GM12864 (cell line): ENCODE measurements around the gene PPP1R36.
"Not testable (repeated sequence)": the region's sequence is repeated elsewhere in the genome, so short reads cannot be mapped to it uniquely, and the experiment has no call there.

ENCODE experiments used
- DNase-seq: peaks from one replicate; pipeline ENCODE4 v3.0.0-alpha.2; 2011; ENCODE audit warnings: low read depth
- H3K4me3 ChIP-seq: 2 replicates; pipeline ENCODE4 v1.5.1; 2011; ENCODE audit warnings: mild to moderate bottlenecking, low read depth, low read length, control low read depth
- TF ChIP-seq, protein P1 (sequence below): IDR thresholded peaks from 2 replicates; pipeline ENCODE4 v1.5.1; 2011; ENCODE audit warnings: low read depth, mild to moderate bottlenecking, moderate library complexity, low read length, control low read depth, inconsistent platforms; ENCODE audit errors: missing control alignments

The PPP1R36 gene

DNA sequence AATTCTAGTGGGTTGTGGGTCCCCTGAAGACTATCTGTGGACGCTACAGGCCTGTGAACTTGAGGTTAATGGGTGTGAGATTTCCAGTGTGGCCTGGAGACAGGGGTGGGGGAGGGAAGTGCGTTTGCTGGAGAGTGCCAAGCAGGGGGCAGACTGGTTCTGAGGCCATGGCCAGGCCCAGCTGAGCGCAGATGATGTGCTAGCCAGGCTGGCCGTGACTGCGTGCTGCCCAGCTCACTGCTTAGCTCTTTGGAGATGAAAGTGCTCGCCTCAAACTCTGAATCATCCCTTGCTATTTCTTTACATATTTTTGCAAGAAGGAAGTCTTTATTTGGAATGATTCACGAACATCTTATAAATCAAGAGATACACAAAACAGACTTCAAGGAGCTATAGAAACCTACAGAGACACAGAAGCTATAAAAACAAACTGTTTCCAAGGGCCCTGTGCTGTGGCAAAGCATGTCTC is 79.2 kb downstream of the PPP1R36 start:
- TF ChIP-seq, protein P1, sequence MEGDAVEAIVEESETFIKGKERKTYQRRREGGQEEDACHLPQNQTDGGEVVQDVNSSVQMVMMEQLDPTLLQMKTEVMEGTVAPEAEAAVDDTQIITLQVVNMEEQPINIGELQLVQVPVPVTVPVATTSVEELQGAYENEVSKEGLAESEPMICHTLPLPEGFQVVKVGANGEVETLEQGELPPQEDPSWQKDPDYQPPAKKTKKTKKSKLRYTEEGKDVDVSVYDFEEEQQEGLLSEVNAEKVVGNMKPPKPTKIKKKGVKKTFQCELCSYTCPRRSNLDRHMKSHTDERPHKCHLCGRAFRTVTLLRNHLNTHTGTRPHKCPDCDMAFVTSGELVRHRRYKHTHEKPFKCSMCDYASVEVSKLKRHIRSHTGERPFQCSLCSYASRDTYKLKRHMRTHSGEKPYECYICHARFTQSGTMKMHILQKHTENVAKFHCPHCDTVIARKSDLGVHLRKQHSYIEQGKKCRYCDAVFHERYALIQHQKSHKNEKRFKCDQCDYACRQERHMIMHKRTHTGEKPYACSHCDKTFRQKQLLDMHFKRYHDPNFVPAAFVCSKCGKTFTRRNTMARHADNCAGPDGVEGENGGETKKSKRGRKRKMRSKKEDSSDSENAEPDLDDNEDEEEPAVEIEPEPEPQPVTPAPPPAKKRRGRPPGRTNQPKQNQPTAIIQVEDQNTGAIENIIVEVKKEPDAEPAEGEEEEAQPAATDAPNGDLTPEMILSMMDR = no peak
- DNase-seq = no peak
- no peak overlapping the region for H3K4me3 ChIP-seq

DNA sequence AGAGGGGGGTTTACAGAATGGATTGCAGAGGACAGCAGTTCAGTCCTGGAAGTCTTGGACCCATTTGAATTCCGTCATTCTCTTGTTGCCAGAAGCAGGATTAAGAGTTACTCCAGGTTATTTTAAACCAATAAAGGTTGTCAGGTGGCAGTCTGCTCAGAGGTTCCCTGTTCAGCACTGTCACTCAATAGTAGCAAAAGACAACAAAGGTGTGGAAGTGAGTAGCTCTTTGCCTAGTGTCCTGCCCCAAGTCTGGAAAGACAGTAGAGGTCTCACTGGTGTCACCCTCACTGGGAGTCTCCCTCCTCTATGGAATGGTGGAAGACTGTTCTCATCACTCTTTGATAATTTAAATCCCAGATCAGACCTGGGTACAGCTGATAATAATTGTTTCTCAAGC is 81.0 kb downstream of the PPP1R36 start:
- TF ChIP-seq, protein P1 = no peak
- H3K4me3 ChIP-seq = no peak overlapping the region
- DNase-seq = no peak

DNA sequence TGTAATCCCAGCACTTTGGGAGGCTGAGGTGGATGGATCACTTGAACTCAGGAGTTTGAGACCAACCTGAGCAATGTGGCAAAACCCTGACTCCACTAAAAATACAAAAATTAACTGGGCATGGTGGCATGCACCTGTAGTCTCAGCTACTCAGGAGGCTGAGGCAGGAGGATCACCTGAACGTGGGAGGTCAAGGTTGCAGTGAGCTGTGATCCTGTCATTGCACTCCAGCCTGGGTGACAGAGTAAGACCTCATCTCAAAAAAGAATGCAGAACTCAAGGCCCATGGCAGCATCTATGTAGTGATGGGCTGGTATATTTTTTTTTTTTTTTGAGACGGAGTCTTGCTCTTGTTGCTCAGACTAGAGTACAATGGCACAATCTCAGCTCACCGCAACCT is 81.5 kb downstream of the PPP1R36 start:
- DNase-seq, H3K4me3 ChIP-seq: not testable (repeated sequence)

DNA sequence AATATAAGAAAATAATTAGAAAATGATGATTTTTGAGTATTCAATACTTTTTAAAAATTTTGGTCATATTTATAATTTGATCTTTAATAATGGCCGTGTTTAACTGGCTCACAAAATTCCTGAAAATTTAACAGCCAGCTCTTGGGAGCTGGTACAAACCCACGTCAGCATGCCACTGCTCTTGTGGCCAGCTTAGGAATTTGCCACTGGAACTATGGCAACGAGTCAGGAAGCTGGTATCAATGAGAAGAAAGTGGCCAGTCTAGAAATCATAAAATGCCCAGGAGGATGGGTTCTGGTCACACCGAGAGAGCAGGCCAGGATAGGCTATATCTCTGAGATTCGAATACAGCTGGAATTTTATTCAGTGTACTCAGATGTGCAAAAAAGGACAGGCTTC is 82.3 kb downstream of the PPP1R36 start:
- no peak overlapping the region for H3K4me3 ChIP-seq
- TF ChIP-seq, protein P1 = no peak
- no peak for DNase-seq

DNA sequence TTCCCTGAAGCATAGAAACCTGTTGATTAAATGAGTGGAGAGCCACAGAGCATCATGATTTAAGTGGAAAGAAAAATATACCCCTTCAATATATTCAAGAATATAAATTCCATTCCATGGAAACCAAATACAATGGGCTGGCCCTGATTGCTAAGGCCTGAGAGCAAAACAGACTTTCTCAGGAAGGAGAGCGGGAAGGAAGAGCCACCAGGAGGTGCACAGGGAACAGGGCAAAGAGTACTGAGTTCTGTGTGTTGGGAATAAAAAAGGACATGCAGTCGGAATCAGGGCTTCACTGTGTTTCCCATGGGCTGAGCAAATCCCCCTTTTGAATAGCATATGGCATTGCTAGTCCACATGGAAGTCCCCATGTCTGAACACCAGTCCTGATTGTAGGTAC is 84.8 kb downstream of the PPP1R36 start:
- DNase-seq = no peak
- H3K4me3 ChIP-seq = no peak overlapping the region
- TF ChIP-seq, protein P1 = no peak

DNA sequence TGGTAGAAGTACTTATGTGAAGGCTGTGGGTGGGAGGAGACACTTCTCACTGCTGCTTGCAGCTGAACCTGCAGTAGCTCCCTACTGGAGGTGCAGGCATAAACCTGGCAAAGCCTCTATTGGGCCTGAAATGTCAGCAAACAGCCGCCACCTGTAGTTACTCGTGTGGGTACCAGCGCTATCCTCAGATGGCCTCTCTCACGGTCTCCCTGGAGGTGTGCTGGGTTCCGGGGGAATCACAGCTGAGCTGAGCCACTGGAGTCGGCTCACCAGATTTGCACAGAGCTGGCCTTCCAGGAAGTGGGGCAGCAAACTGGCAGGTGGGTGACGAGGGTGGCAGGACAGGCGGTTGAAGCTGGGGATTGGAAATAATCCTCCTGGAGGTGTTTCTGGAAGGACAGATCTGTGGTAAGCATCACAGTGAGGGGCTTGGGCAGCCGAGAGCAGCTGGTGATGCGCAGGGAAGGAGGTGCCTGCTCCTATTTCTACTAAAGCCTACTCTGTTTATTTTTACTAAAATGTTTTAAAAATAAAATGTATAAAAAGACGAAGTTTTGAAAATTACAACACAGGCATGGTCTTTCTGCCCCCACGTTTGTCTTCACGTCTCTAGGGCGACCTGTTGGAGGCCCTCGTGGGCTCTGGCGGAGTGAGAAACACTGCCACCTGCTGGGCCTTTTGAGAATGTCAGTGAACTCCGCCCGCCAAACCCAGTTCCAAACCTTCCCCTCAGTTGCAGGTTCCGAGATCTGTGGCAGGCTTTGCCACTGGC is 86.6 kb downstream of the PPP1R36 start:
- H3K4me3 ChIP-seq = no peak overlapping the region
- TF ChIP-seq, protein P1 = peak; percentile 81
- no peak for DNase-seq

DNA sequence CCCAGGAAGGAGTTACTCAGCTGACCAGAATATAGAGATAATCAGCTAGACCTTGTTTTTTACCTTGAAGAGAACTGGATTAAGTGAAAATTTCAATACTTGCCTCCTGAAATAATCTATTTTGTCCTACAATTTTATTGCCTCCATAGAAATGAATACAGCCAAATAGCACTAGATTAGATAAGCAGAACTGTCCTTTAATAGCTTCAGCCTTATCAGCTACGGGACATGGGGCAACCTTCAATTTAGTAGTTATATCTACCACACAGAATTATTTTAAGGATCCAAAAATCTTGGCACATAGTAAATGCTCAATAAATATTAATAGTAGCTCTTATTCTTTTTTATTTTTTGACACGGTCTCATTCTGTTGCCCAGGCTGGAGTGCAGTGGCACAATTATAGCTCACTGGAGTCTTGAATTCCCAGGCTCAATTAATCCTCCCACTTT is 87.2 kb downstream of the PPP1R36 start:
- no peak for DNase-seq
- TF ChIP-seq, protein P1 = no peak
- H3K4me3 ChIP-seq = no peak overlapping the region
